HepG2 (cell line): ENCODE data around the gene SLC27A1. TPM values are rescaled to one million over a fixed set of nuclear protein-coding genes. Genes with fewer than 3 reads are reported as not detected.

Experiments
- AGO1 ChIP-seq: fragments of 200-400 bp; formaldehyde crosslinking; IDR thresholded peaks from 2 replicates; pipeline ENCODE4 v1.6.1; 2017; ENCODE audit warnings: mild to moderate bottlenecking, low read depth, low read length, moderate library complexity; ENCODE audit not compliant: poor library complexity, severe bottlenecking
- CERS6 ChIP-seq: sonication (generic); formaldehyde crosslinking; IDR thresholded peaks from 2 replicates; pipeline ENCODE4 v1.5.0; 2020; ENCODE audit warnings: missing genetic modification reagents
- EHMT2 ChIP-seq: fragments of 200-600 bp; sonication (generic); IDR thresholded peaks from 2 replicates; pipeline ENCODE4 v1.7.0; 2017; ENCODE audit warnings: antibody characterized with exemption, low read depth, low read length, borderline replicate concordance
- JUND ChIP-seq: sonication (generic); formaldehyde crosslinking; IDR thresholded peaks from 2 replicates; pipeline ENCODE4 v1.8.0; 2022; ENCODE audit warnings: mild to moderate bottlenecking, missing genetic modification reagents
- KLF12 ChIP-seq: sonication (generic); formaldehyde crosslinking; IDR thresholded peaks from 2 replicates; pipeline ENCODE4 v1.4.0; 2020; ENCODE audit warnings: missing genetic modification reagents, borderline replicate concordance
- POLR2A ChIP-seq, 2 experiments: IDR thresholded peaks; 2 replicates each; pipeline ENCODE4 v1.6.1; 2011; ENCODE audit warnings: low read depth in 2 of 2, low read length in 2 of 2, mild to moderate bottlenecking in 1 of 2, moderate library complexity in 1 of 2; ENCODE audit not compliant: insufficient read depth in 1 of 2
- SMC3 ChIP-seq: IDR thresholded peaks from 2 replicates; pipeline ENCODE4 v1.6.1; 2011; ENCODE audit warnings: low read length, improper control_type of control experiment
- THAP11 ChIP-seq: IDR thresholded peaks from 2 replicates; pipeline ENCODE4 v1.6.1; 2016; ENCODE audit warnings: missing biosample characterization, missing genetic modification reagents
- TOE1 ChIP-seq: sonication (generic); formaldehyde crosslinking; IDR thresholded peaks from 2 replicates; pipeline ENCODE4 v1.4.0; 2020; ENCODE audit warnings: mild to moderate bottlenecking, missing genetic modification reagents
- TRIM22 ChIP-seq: fragments of 450-650 bp; IDR thresholded peaks from 2 replicates; pipeline ENCODE4 v1.6.1; 2017
- ZBTB37 ChIP-seq: sonication (generic); formaldehyde crosslinking; IDR thresholded peaks from 2 replicates; pipeline ENCODE4 v1.4.0; 2020; ENCODE audit warnings: mild to moderate bottlenecking, missing genetic modification reagents
- ZBTB8A ChIP-seq: sonication (generic); formaldehyde crosslinking; IDR thresholded peaks from 2 replicates; pipeline ENCODE4 v1.4.0; 2020; ENCODE audit warnings: mild to moderate bottlenecking, low read depth, missing genetic modification reagents, borderline replicate concordance
- ZFP1 ChIP-seq: IDR thresholded peaks from 2 replicates; pipeline ENCODE4 v1.6.1; 2016
- ZNF180 ChIP-seq: sonication (generic); formaldehyde crosslinking; IDR thresholded peaks from 2 replicates; pipeline ENCODE4 v1.4.0; 2020; ENCODE audit warnings: low read depth, missing genetic modification reagents, borderline replicate concordance
- ZNF230 ChIP-seq: sonication (generic); formaldehyde crosslinking; IDR thresholded peaks from 2 replicates; pipeline ENCODE4 v1.4.0; 2020; ENCODE audit warnings: mild to moderate bottlenecking, missing genetic modification reagents
- ZNF350 ChIP-seq: sonication (generic); formaldehyde crosslinking; IDR thresholded peaks from 2 replicates; pipeline ENCODE4 v1.4.0; 2020; ENCODE audit warnings: mild to moderate bottlenecking, low read depth, missing genetic modification reagents, borderline replicate concordance
- ZNF629 ChIP-seq: sonication (generic); formaldehyde crosslinking; conservative IDR thresholded peaks from 2 replicates; pipeline ENCODE4 v1.5.0; 2020; ENCODE audit warnings: missing genetic modification reagents
- ZNF883 ChIP-seq: sonication (generic); formaldehyde crosslinking; IDR thresholded peaks from 2 replicates; pipeline ENCODE4 v1.5.1; 2020; ENCODE audit warnings: mild to moderate bottlenecking, missing genetic modification reagents; ENCODE audit errors: not compliant biosample characterization
- polyA plus RNA-seq, 8 experiments: library from polyadenylated mRNA; depleted of rRNA in 3 of 8; stranded (reverse) in 7 of 8; unstranded in 1 of 8; fragments of >200 nt; fragmentation: Illumina TruSeq in 4 of 8; extraction: Trizol in 4 of 8; gene quantifications; 2 replicates each; pipeline versions ENCODE4 v1.2.1 to v1.2.3, GENCODE V29; 2011 to 2016; ENCODE audit warnings: low read depth in 4 of 8, missing spikeins in 1 of 8, mixed read lengths in 1 of 8; ENCODE audit not compliant: insufficient read depth in 1 of 8
- total RNA-seq, 5 experiments: library from RNA; depleted of rRNA; stranded (reverse); fragments of >200 nt; fragmentation: Illumina TruSeq; extraction: Trizol; gene quantifications; 2 replicates each; pipeline ENCODE4 v1.2.3, GENCODE V29; 2016; ENCODE audit warnings: low read depth in 1 of 5
- TF ChIP-seq, protein P1 (sequence below): sonication (generic); formaldehyde crosslinking; IDR thresholded peaks from 2 replicates; pipeline ENCODE4 v1.4.0; 2020; ENCODE audit warnings: missing genetic modification reagents
- TF ChIP-seq, protein P2 (sequence below): sonication (generic); formaldehyde crosslinking; conservative IDR thresholded peaks from 2 replicates; pipeline ENCODE4 v1.8.1; 2023; ENCODE audit warnings: missing genetic modification reagents
- TF ChIP-seq, protein P3 (sequence below): sonication (generic); formaldehyde crosslinking; IDR thresholded peaks from 2 replicates; pipeline ENCODE4 v1.8.0; 2022; ENCODE audit warnings: missing genetic modification reagents, mild to moderate bottlenecking, inconsistent platforms, borderline replicate concordance
- TF ChIP-seq, protein P4 (sequence below): IDR thresholded peaks from 2 replicates; pipeline ENCODE4 v1.6.1; 2016

SLC27A1 gene
- total and polyA plus RNA-seq, 2 of the 13 experiments (the other 11 are each of a cell fraction or from before 2014, with no cell fraction given): 4.1 to 8.8 TPM

DNA sequence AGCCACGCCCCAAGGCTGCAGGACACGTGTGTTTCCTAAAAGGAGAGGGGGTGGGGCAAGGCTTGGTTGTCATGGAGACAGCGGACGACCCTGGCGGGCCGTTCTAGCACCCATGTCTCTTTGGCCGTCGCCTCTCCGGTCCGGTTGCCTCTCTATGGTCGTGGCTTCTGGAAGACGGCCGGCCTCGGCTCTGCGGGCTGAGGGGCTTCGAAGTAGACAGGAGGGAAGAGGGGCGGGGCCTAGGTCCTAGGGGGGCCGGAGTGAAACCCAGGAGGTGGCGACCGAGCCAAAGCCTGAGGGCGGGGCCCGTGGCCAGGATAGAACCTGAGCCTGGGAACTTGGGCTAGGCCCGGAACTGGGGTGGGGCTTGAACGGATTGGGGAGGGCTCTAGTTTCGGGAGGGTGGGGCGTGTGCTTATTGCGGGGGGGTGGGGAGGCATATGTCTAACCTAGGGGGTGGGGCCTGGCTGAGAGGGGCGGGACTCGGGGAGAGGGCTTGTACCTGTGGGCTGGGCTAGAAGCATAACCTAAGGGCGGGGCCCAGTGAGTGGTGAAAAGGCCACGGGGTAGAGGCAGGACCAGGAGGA is 750 bp upstream of the SLC27A1 start (continued):
- peak; percentile 80; the same call in 1 of the 2 replicates for TF ChIP-seq KLF12 (CRISPR knock-in tag)
- no peak for TF ChIP-seq EHMT2
- no peak for TF ChIP-seq ZBTB37 (CRISPR knock-in tag)
- TF ChIP-seq TOE1 (CRISPR knock-in tag): no peak
- TF ChIP-seq ZBTB8A (CRISPR knock-in tag): no peak
- no peak for TF ChIP-seq CERS6
- no peak for TF ChIP-seq ZNF629
- no peak for TF ChIP-seq THAP11 (CRISPR knock-in tag)
- no peak for TF ChIP-seq AGO1
- TF ChIP-seq POLR2A (IDR thresholded peaks at IDR 0.05; ENCODE audit: insufficient read depth in 1 of 2, low read depth in 2 of 2, low read length in 2 of 2): no peak
- TF ChIP-seq ZFP1 (CRISPR knock-in tag): no peak
- TF ChIP-seq, protein P1, sequence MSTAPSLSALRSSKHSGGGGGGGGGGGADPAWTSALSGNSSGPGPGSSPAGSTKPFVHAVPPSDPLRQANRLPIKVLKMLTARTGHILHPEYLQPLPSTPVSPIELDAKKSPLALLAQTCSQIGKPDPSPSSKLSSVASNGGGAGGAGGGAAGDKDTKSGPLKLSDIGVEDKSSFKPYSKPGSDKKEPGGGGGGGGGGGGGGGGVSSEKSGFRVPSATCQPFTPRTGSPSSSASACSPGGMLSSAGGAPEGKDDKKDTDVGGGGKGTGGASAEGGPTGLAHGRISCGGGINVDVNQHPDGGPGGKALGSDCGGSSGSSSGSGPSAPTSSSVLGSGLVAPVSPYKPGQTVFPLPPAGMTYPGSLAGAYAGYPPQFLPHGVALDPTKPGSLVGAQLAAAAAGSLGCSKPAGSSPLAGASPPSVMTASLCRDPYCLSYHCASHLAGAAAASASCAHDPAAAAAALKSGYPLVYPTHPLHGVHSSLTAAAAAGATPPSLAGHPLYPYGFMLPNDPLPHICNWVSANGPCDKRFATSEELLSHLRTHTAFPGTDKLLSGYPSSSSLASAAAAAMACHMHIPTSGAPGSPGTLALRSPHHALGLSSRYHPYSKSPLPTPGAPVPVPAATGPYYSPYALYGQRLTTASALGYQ (CRISPR knock-in tag): no peak
- no peak for TF ChIP-seq TRIM22
- TF ChIP-seq ZNF230: 0 out of 2 replicates have a peak, but pooled peaks have one; percentile 23
- TF ChIP-seq JUND (CRISPR knock-in tag): no peak
- no peak for TF ChIP-seq SMC3
- TF ChIP-seq, protein P2, sequence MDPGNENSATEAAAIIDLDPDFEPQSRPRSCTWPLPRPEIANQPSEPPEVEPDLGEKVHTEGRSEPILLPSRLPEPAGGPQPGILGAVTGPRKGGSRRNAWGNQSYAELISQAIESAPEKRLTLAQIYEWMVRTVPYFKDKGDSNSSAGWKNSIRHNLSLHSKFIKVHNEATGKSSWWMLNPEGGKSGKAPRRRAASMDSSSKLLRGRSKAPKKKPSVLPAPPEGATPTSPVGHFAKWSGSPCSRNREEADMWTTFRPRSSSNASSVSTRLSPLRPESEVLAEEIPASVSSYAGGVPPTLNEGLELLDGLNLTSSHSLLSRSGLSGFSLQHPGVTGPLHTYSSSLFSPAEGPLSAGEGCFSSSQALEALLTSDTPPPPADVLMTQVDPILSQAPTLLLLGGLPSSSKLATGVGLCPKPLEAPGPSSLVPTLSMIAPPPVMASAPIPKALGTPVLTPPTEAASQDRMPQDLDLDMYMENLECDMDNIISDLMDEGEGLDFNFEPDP (CRISPR knock-in tag): no peak
- TF ChIP-seq, protein P3, sequence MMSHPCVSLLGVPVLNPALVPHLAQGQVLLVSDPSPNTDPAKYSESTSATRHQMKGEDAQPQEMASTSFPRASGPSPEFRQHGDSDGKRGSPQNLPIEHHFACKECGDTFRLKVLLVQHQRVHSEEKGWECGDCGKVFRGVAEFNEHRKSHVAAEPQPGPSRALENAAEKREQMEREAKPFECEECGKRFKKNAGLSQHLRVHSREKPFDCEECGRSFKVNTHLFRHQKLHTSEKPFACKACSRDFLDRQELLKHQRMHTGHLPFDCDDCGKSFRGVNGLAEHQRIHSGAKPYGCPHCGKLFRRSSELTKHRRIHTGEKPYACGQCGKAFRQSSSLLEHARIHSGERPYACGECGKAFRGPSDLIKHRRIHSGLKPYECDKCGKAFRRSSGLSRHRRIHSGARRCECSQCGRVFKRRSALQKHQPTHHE (CRISPR knock-in tag): 0 out of 2 replicates have a peak, but pooled peaks have one; percentile 49
- TF ChIP-seq ZNF883: no peak
- no peak for TF ChIP-seq ZNF350
- TF ChIP-seq, protein P4, sequence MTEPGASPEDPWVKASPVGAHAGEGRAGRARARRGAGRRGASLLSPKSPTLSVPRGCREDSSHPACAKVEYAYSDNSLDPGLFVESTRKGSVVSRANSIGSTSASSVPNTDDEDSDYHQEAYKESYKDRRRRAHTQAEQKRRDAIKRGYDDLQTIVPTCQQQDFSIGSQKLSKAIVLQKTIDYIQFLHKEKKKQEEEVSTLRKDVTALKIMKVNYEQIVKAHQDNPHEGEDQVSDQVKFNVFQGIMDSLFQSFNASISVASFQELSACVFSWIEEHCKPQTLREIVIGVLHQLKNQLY (CRISPR knock-in tag): no peak
- TF ChIP-seq ZNF180 (CRISPR knock-in tag): no peak
